K562 (cell line): Measurements from ENCODE around the gene TAF1L. TPM values are rescaled to one million over a fixed set of nuclear protein-coding genes. Genes with fewer than 3 reads are reported as not detected.

Experiments
- CREB1 ChIP-seq, 2 experiments: sonication (generic) in 1 of 2; formaldehyde crosslinking in 1 of 2; IDR thresholded peaks; 2 replicates each; pipeline versions ENCODE4 v1.6.1 to v1.8.0; 2012 to 2022; ENCODE audit warnings: inconsistent platforms in 1 of 2, mild to moderate bottlenecking in 1 of 2, missing genetic modification reagents in 1 of 2, moderate library complexity in 1 of 2
- polyA plus RNA-seq, 8 experiments: library from polyadenylated mRNA; depleted of rRNA in 4 of 8; stranded (reverse) in 5 of 8; unstranded in 3 of 8; fragments of >200 nt; fragmentation: Nextera tagmentation in 2 of 8; fragmentation: Illumina TruSeq in 1 of 8; extraction: Ambion mirVana in 2 of 8; extraction: Trizol in 1 of 8; gene quantifications; 2 replicates each; pipeline versions ENCODE4 v1.2.1 to v1.2.3, GENCODE V29; 2011 to 2014; ENCODE audit warnings: inconsistent platforms in 1 of 8, missing spikeins in 1 of 8
- total RNA-seq, 7 experiments: library from RNA; depleted of rRNA in 6 of 7; stranded (reverse); fragments of >200 nt in 6 of 7; fragmentation: Illumina TruSeq in 2 of 7; extraction: Trizol in 2 of 7; gene quantifications; 2 replicates each; pipeline versions ENCODE4 v1.2.1 to v1.2.3, GENCODE V29; 2011 to 2021; ENCODE audit warnings: low replicate concordance in 1 of 7
- TF ChIP-seq, protein P1 (sequence below), 2 experiments: fragments of 450-650 bp; formaldehyde crosslinking in 1 of 2; IDR thresholded peaks; 2 replicates each; pipeline versions ENCODE4 v1.4.0 to v1.6.1; 2014 to 2020; ENCODE audit warnings: mild to moderate bottlenecking in 2 of 2, borderline replicate concordance in 1 of 2, low read depth in 1 of 2

The TAF1L gene
- total and polyA plus RNA-seq, 9 of the 15 experiments (the other 6 are each of a cell fraction or from before 2014, with no cell fraction given): 0.01 to 0.04 (median 0.03) TPM; not detected in 3

- TF ChIP-seq CREB1 (IDR thresholded peaks at IDR 0.05) (no peak), CREB1 (CRISPR knock-in tag; IDR thresholded peaks at IDR 0.05) (no peak)
- TF ChIP-seq, protein P1, sequence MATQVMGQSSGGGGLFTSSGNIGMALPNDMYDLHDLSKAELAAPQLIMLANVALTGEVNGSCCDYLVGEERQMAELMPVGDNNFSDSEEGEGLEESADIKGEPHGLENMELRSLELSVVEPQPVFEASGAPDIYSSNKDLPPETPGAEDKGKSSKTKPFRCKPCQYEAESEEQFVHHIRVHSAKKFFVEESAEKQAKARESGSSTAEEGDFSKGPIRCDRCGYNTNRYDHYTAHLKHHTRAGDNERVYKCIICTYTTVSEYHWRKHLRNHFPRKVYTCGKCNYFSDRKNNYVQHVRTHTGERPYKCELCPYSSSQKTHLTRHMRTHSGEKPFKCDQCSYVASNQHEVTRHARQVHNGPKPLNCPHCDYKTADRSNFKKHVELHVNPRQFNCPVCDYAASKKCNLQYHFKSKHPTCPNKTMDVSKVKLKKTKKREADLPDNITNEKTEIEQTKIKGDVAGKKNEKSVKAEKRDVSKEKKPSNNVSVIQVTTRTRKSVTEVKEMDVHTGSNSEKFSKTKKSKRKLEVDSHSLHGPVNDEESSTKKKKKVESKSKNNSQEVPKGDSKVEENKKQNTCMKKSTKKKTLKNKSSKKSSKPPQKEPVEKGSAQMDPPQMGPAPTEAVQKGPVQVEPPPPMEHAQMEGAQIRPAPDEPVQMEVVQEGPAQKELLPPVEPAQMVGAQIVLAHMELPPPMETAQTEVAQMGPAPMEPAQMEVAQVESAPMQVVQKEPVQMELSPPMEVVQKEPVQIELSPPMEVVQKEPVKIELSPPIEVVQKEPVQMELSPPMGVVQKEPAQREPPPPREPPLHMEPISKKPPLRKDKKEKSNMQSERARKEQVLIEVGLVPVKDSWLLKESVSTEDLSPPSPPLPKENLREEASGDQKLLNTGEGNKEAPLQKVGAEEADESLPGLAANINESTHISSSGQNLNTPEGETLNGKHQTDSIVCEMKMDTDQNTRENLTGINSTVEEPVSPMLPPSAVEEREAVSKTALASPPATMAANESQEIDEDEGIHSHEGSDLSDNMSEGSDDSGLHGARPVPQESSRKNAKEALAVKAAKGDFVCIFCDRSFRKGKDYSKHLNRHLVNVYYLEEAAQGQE (IDR thresholded peaks at IDR 0.05; ENCODE audit: borderline replicate concordance): peak; percentile 55; the same call in 1 of the 2 replicates
- TF ChIP-seq, protein P1 (CRISPR knock-in tag; IDR thresholded peaks at IDR 0.05; ENCODE audit: low read depth): no peak
Observed at GRCh38 chr9:32581512-32582143, 53.8 kb downstream of the TAF1L start (continued).
